HG03135 (cell line): ENCODE results near the gene PRR27.
A peak's percentile ranks its signal among the peaks of the same experiment; 100 is the strongest.

Experiments
- ATAC-seq: cut with Tn5 transposase; IDR thresholded peaks from one replicate; pipeline ENCODE4 v1.9.1; 2021; ENCODE audit warnings: mild to moderate bottlenecking, moderate library complexity; ENCODE audit not compliant: unreplicated experiment

PRR27 gene

GRCh38 chr4:70153937-70154336, at the start of gene PRR27:
TSS of gene PRR27 (plus strand) at chr4:70154237. CDS start at chr4:70154376, 139 bp downstream.
- no peak for ATAC-seq

- ATAC-seq: peak; percentile 87
Observed at GRCh38 chr4:70110917-70111316, 43.1 kb upstream of the PRR27 start.

GRCh38 chr4:70113656-70114055, 40.4 kb upstream of the PRR27 start:
- ATAC-seq: no peak

- no peak for ATAC-seq
Observed at GRCh38 chr4:70114096-70114495, 39.9 kb upstream of the PRR27 start.

GRCh38 chr4:70120323-70120722, 33.7 kb upstream of the PRR27 start:
- no peak for ATAC-seq

- no peak for ATAC-seq
Observed at GRCh38 chr4:70133473-70133872, 20.6 kb upstream of the PRR27 start.

GRCh38 chr4:70138751-70139150, 15.3 kb upstream of the PRR27 start:
- no peak for ATAC-seq

- ATAC-seq: no peak
Observed at GRCh38 chr4:70151271-70151670, 2.8 kb upstream of the PRR27 start.

- ATAC-seq: no peak
Observed at GRCh38 chr4:70152088-70152487, 1.9 kb upstream of the PRR27 start.

- no peak for ATAC-seq
Observed at GRCh38 chr4:70158576-70158975, 4.5 kb downstream of the PRR27 start.

GRCh38 chr4:70177090-70177489, 23.1 kb downstream of the PRR27 start:
- no peak for ATAC-seq

- ATAC-seq: no peak
Observed at GRCh38 chr4:70178075-70178660, 24.1 kb downstream of the PRR27 start.

- no peak for ATAC-seq
Observed at GRCh38 chr4:70179811-70180210, 25.8 kb downstream of the PRR27 start.

- ATAC-seq: no peak
Observed at GRCh38 chr4:70181864-70182263, 27.8 kb downstream of the PRR27 start.

GRCh38 chr4:70182517-70183167, 28.6 kb downstream of the PRR27 start:
- no peak for ATAC-seq

GRCh38 chr4:70183168-70183939, 29.3 kb downstream of the PRR27 start:
- ATAC-seq: peak; percentile 65

- no peak for ATAC-seq
Observed at GRCh38 chr4:70183940-70184246, 29.9 kb downstream of the PRR27 start.

GRCh38 chr4:70187216-70187615, 33.2 kb downstream of the PRR27 start:
- ATAC-seq: no peak

GRCh38 chr4:70190579-70190978, 36.5 kb downstream of the PRR27 start:
- ATAC-seq: no peak

GRCh38 chr4:70191647-70192046, 37.6 kb downstream of the PRR27 start:
- no peak for ATAC-seq

- ATAC-seq: no peak
Observed at GRCh38 chr4:70192895-70193294, 38.9 kb downstream of the PRR27 start.

GRCh38 chr4:70195425-70195824, 41.4 kb downstream of the PRR27 start, which contains the start of gene ODAM:
TSS of gene ODAM (plus strand) at chr4:70195725. CDS start at chr4:70196544, 819 bp downstream.
- ATAC-seq: no peak
